ENCODE measurements around the gene SYDE2.

DNA sequence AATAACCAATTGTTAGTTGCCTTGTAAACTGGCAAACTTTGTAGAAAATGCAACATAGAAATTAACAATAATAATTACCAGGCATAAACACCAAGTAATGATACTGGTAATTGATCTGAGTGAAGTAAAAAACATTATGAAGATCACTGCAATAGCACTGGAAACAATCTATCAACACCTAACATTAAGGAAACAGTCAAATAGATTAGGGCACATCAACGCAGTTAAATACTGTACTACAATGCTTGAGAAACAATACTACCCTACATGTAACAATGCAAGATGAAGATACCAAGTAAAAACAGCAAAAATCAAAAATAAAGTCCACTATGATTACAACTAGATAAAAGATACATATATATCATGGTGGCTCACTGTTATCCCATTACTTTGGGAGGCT, 16.6 kb downstream of the SYDE2 start:
- no peak for TF ChIP-seq EZH2 (IDR thresholded peaks at IDR 0.05; ENCODE audit: borderline replicate concordance, insufficient read depth, low read depth, low read length, poor library complexity, severe bottlenecking)
- TF ChIP-seq, protein P1, sequence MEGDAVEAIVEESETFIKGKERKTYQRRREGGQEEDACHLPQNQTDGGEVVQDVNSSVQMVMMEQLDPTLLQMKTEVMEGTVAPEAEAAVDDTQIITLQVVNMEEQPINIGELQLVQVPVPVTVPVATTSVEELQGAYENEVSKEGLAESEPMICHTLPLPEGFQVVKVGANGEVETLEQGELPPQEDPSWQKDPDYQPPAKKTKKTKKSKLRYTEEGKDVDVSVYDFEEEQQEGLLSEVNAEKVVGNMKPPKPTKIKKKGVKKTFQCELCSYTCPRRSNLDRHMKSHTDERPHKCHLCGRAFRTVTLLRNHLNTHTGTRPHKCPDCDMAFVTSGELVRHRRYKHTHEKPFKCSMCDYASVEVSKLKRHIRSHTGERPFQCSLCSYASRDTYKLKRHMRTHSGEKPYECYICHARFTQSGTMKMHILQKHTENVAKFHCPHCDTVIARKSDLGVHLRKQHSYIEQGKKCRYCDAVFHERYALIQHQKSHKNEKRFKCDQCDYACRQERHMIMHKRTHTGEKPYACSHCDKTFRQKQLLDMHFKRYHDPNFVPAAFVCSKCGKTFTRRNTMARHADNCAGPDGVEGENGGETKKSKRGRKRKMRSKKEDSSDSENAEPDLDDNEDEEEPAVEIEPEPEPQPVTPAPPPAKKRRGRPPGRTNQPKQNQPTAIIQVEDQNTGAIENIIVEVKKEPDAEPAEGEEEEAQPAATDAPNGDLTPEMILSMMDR (IDR thresholded peaks at IDR 0.05): no peak

Data from B cell (primary cell).